CD4-positive, alpha-beta T cell treated with Interleukin-10 for 1 hour (primary cell): ENCODE measurements around the gene APLP1.
"Not testable (repeated sequence)": the region's sequence is repeated elsewhere in the genome, so short reads cannot be mapped to it uniquely, and the experiment has no call there.

Source experiments
- DNase-seq: peaks from one replicate; pipeline ENCODE4 v3.0.0-alpha.2; 2020

APLP1 gene

DNA sequence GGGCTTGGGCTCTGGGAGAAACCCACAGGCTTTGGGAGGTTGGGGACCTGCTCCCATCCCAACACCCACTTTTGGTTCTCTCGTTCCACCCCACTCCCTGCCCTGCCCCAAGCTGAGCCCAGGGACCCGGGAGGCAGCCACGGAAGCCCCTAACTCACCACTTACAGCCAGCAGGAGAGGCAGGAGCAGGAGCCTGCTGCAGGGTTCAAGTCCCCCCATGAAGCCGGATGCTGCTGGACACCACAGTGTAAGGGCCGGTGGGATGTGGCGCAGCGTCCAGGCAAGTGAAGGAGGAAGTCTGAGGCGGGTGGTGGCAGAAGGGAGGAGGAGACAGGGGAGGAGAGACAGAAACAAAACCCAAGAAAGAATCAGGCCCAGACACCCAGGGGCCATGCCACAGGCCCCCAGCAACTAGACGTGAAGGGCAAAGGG is 39.7 kb downstream of the APLP1 start, which contains the start of gene TYROBP:
TYROBP (minus strand) TSS at position 286 of the 432 bp plus-strand sequence; CDS start at position 219, 67 bp downstream.
- DNase-seq, result no peak

GRCh38 chr19:35908973-35909683 is 40.8 kb downstream of the APLP1 start:
- DNase-seq, result peak; percentile 48

- no peak for DNase-seq
Measured at GRCh38 chr19:35909684-35910035, 41.3 kb downstream of the APLP1 start.

DNA sequence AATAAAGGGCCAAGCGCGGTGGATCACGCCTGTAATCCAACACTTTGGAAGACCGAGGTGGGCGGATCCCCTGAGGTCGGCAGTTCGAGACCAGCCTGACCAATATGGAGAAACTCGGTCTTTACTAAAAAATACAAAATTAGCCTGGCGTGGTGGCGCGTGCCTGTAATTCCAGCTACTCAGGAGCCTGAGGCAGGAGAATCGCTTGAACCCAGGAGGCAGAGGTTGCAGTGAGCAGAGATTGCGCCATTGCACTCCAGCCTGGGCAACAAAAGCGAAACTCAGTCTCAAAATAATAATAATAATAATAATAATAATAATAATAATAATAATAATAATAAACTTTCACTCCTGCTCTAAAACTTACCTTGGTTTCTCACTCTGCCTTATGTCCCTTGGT is 42.0 kb downstream of the APLP1 start:
- DNase-seq, result not testable (repeated sequence)

DNA sequence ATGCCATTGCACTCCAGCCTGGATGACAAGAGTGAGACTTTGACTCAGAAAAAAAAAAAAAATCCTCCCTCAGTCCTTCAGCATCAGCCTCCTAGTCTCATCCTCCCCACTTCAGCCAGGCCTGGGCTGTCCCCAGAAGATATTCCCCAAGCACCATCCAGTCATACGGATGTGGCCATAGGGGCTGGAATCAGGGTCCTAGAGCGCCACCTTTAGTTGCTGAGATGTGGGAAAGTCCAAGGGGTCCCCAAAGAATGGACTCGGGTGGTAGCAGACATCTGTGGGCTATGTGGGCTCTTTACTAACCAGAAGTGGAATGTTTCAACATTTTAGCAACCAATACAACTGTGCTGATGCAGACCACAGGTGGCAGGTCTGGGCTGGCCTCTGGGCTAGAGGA is 42.8 kb downstream of the APLP1 start:
- DNase-seq, result no peak

DNA sequence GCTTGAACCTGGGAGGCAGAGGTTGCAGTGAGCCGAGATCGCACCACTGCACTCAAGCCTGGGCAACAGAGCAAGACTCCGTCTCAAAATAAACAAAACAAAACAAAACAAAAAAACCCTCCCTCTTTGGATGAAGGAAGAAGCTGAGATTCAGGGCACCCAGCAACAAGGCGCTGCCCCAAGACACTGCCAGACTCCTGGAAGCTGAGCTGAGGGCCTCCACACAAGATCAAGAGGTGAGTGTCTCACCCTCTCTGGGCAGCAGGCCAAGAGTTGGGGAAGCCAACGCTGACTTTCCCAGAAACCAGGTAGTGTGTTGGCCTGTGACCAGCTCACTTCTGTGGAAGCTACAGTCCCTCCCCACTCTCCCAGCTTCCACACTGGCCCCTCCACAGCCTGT is 43.4 kb downstream of the APLP1 start:
- DNase-seq, result no peak

DNA sequence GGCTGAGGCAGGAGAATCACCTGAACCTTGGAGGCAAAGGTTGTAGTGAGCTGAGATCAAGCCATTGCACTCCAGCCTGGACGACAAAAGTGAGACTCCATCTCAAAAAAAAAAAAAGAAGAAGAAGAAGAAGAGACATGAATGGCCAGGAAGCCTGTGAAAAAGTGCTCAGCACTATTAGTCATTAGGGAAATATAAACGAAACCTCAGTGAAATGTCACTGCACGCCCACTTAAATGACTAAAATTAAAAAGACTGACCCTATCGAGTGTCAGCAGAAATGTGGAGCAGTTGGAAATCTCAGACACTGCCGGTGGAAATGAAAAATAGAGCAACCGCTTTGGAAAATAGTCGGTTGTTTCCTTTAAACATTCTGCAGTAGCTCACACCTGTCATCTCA is 45.2 kb downstream of the APLP1 start:
- DNase-seq, result no peak

DNA sequence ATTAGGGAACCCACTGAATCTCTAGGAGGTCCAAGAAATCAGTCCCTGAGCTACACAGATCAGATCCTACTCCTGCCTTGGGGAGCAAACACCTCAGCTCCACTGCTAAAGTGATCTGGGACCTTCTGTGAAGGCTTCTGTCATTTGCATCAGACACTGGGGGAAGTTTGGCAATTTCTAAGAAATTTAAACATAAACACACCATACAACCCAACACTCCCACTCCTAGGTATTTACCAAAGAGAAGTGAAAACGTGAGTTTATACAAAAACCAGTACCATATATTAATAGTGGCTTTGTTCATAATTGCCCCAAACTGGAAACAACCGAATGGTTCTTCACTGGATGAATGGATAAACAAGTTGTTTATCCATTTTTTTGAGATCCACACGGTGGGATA is 47.1 kb downstream of the APLP1 start:
- DNase-seq, result no peak

DNA sequence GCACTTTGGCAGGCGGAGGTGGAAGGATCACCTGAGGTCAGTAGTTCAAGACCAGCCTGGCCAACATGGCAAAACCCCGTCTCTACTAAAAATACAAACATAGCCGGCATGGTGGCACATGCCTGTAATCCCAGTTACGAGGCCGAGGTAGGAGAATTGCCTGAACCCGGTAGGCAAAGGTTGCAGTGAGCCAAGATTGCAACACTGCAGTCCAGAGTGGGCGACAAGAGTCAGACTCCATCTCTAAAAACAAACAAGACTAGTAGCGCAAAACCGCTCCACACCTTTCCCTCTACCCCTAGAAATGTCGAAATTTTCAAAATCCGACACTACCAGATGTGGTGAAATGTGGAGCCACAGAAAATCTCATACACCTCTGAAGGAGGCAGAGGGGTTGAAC is 50.9 kb downstream of the APLP1 start:
- DNase-seq, result no peak

- DNase-seq, result no peak
Measured at GRCh38 chr19:35921012-35921411, 52.6 kb downstream of the APLP1 start.

DNA sequence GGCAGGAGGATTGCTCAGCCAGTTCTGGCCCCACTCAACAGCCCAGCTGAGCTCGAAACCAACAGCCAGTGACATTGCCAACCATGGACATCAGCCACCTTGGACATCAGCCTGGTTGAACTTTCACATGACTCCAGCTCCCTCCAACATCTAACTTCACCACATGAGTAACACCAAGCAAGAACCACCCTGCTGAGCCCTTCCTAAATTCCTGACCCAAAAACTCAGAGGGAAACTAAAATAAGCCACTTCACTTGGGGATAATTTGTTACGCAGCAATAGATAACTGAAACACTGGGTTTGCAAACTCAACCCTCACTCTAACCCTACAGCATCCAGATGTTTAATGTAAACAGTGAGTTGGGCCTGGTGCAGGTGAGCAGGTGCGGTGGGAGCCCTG is 57.1 kb downstream of the APLP1 start:
- DNase-seq, result no peak

GRCh38 chr19:35928507-35928906 is 60.1 kb downstream of the APLP1 start:
- peak; percentile 24 for DNase-seq
